ENCODE results near the gene NOP16. TPM values are rescaled to one million over a fixed set of nuclear protein-coding genes. Genes with fewer than 3 reads are reported as not detected.

Gene NOP16
- polyA plus RNA-seq, 2 of the 4 experiments (the other 2 are of a cell fraction) = 90.7 to 127 TPM

- no peak overlapping the region for H3K4me2 ChIP-seq
- FAIRE-seq = no peak
Observed at GRCh38 chr5:176425791-176426190, 37.4 kb upstream of the NOP16 start.

DNA sequence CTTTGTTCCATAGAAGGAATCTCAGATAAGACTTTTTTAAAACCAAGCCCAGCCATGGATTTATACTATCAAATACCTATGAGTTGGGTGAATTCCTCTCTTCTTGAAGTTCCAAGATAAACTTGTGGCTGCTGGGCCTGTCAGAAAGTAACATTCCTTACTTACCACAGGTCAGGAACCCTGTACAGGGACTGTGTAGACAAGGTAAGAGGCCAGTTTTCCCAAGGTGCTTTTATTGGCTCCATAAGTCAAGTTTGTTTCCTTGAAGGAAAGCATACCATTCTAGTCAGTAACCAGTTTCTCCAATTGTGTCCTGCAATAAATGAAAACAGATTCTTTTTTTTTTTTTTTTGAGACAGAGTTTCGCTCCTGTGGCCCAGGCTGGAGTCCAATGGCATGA is 36.7 kb upstream of the NOP16 start:
- WGBS (ENCODE audit: missing lambda C conversion rate) = 88% methylated on average over 1 of the region's 1 CpG
- CTCF ChIA-PET = interaction anchor here (1.6 to 3.0 kb wide), 3 partner anchors 9 to 23 kb away, joined by 3 to 19 read pairs (median 8); partner anchors contain the start of genes CLTB and FAF2
- DNase-seq (ENCODE audit: low read depth in 1 of 2, low spot score in 1 of 2) (no peak), FAIRE-seq (no peak), ATAC-seq (no peak)
- POLR2A ChIA-PET = no interaction called here
- H3K9me3 ChIP-seq = peaks cover 4% of the 10 kb centered on the region; the same call in 1 of the 3 replicates
- TF ChIP-seq KDM5A (IDR thresholded peaks at IDR 0.05) (no peak), CBX8 (IDR thresholded peaks at IDR 0.05) (no peak), JUNB (IDR thresholded peaks at IDR 0.05) (no peak), GATA3 (IDR thresholded peaks at IDR 0.05; ENCODE audit: borderline replicate concordance) (no peak), EP300 (IDR thresholded peaks at IDR 0.05) (no peak), HOXB13 (CRISPR knock-in tag; IDR thresholded peaks at IDR 0.05; ENCODE audit: low read depth) (no peak), RFX5 (IDR thresholded peaks at IDR 0.05) (no peak), MYC (IDR thresholded peaks at IDR 0.05; ENCODE audit: borderline replicate concordance, low read length) (no peak), CTCF (IDR thresholded peaks at IDR 0.05) (no peak), RARB (CRISPR knock-in tag; IDR thresholded peaks at IDR 0.05) (no peak)
- no peak overlapping the region for H3K27ac ChIP-seq
- H3K4me3 ChIP-seq = no peak overlapping the region
- no peak overlapping the region for H3K4me2 ChIP-seq
- peaks cover 12% of the 10 kb centered on the region; the same call in 2 of the 3 replicates for H3K4me1 ChIP-seq

More at GRCh38 chr5:176425791-176426190, 37.4 kb upstream of the NOP16 start:
- no peak for DNase-seq (ENCODE audit: low read depth in 1 of 2, low spot score in 1 of 2)
- WGBS (ENCODE audit: missing lambda C conversion rate) = 54% methylated on average over 1 of the region's 1 CpG
- ChIA-PET POLR2A (no interaction called here), CTCF (interaction anchor here (1.6 to 3.0 kb wide), 4 partner anchors 9 to 117 kb away, joined by 3 to 19 read pairs (median 6); partner anchors contain the start of genes CLTB and FAF2)
- no peak overlapping the region for H3K4me3 ChIP-seq
- H3K9me3 ChIP-seq = peaks cover 2% of the 10 kb centered on the region; the same call in 1 of the 3 replicates
- TF ChIP-seq RAD21 (conservative IDR thresholded peaks at IDR 0.05 in 1 of 2, IDR thresholded peaks at IDR 0.05 in 1 of 2) (no peak), FOXS1 (CRISPR knock-in tag; IDR thresholded peaks at IDR 0.05) (no peak)
- peaks cover 12% of the 10 kb centered on the region; the same call in 2 of the 3 replicates for H3K4me1 ChIP-seq
- H3K27ac ChIP-seq = no peak overlapping the region
- no peak for ATAC-seq

DNA sequence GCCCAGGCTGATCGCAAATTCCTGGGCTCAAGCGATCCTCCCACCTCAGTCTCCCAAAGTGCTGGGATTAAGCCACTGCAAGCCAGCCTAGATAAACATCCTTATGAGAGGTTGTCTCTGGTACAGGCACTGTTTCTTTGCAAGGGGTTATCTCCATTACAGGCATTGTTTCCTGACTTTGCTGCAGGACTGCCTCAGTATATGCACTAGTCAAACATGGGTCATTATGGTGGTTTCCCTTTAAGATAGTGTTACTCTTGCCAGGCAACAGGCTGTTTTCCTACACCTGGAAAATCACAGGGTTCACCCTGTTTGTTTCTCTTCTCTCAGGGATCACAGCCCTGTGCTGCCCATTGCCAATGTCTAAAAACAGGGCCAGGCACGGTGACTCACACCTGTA is 35.8 kb upstream of the NOP16 start:
- TF ChIP-seq TP53 (CRISPR knock-in tag; IDR thresholded peaks at IDR 0.05) (no peak), EP300 (IDR thresholded peaks at IDR 0.05) (no peak), JUNB (IDR thresholded peaks at IDR 0.05) (no peak), POLR2AphosphoS2 (conservative IDR thresholded peaks at IDR 0.05; ENCODE audit: low read length) (no peak), EHMT2 (IDR thresholded peaks at IDR 0.05; ENCODE audit: low read depth) (no peak), CTCF (IDR thresholded peaks at IDR 0.05) (no peak), CHD4 (IDR thresholded peaks at IDR 0.05; ENCODE audit: borderline replicate concordance) (no peak), CHD2 (IDR thresholded peaks at IDR 0.05; ENCODE audit: low read length, partially characterized antibody) (no peak), KDM5A (IDR thresholded peaks at IDR 0.05) (no peak), HDAC2 (IDR thresholded peaks at IDR 0.05) (no peak), POLR2A (IDR thresholded peaks at IDR 0.05; ENCODE audit: low read length) (no peak), FOSB (CRISPR knock-in tag; IDR thresholded peaks at IDR 0.05) (no peak), HOXB5 (CRISPR knock-in tag; IDR thresholded peaks at IDR 0.05) (no peak), HOXA7 (CRISPR knock-in tag; IDR thresholded peaks at IDR 0.05) (no peak), ELK1 (IDR thresholded peaks at IDR 0.05; ENCODE audit: low read depth, low read length) (no peak)
- TF ChIP-seq, protein P1, sequence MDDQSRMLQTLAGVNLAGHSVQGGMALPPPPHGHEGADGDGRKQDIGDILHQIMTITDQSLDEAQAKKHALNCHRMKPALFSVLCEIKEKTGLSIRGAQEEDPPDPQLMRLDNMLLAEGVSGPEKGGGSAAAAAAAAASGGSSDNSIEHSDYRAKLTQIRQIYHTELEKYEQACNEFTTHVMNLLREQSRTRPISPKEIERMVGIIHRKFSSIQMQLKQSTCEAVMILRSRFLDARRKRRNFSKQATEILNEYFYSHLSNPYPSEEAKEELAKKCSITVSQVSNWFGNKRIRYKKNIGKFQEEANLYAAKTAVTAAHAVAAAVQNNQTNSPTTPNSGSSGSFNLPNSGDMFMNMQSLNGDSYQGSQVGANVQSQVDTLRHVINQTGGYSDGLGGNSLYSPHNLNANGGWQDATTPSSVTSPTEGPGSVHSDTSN (IDR thresholded peaks at IDR 0.05) = no peak
- TF ChIP-seq, protein P2, sequence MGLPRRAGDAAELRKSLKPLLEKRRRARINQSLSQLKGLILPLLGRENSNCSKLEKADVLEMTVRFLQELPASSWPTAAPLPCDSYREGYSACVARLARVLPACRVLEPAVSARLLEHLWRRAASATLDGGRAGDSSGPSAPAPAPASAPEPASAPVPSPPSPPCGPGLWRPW (IDR thresholded peaks at IDR 0.05) = no peak
- 87% methylated on average over 3 of the region's 3 CpGs for WGBS (ENCODE audit: missing lambda C conversion rate)
- POLR2A ChIA-PET = no interaction called here
- FAIRE-seq = no peak
- Histone ChIP-seq H3K4me3 (no peak overlapping the region), H3K4me2 (no peak overlapping the region), H3K4me1 (peaks cover 12% of the 10 kb centered on the region; the same call in 2 of the 3 replicates), H3K9me3 (peaks cover 4% of the 10 kb centered on the region; the same call in 1 of the 3 replicates), H3K27ac (no peak overlapping the region)
- CTCF ChIA-PET = interaction anchor here (0.6 to 1.7 kb wide), 3 partner anchors 32 to 155 kb away, joined by 3 read pairs; no protein-coding TSS in a partner anchor
- no peak for DNase-seq (ENCODE audit: low read depth in 1 of 2, low spot score in 1 of 2)
- no peak for ATAC-seq
